Activated T-cell treated with anti-CD3 and anti-CD28 coated beads for 48 hours (primary cell): Measurements from ENCODE around the gene TFF3.
A peak's percentile ranks its signal among the peaks of the same experiment; 100 is the strongest.

Experiments
- DNase-seq: peaks from one replicate; pipeline ENCODE4 v3.0.0-alpha.2; 2020; ENCODE audit warnings: low read depth

Gene TFF3

DNA sequence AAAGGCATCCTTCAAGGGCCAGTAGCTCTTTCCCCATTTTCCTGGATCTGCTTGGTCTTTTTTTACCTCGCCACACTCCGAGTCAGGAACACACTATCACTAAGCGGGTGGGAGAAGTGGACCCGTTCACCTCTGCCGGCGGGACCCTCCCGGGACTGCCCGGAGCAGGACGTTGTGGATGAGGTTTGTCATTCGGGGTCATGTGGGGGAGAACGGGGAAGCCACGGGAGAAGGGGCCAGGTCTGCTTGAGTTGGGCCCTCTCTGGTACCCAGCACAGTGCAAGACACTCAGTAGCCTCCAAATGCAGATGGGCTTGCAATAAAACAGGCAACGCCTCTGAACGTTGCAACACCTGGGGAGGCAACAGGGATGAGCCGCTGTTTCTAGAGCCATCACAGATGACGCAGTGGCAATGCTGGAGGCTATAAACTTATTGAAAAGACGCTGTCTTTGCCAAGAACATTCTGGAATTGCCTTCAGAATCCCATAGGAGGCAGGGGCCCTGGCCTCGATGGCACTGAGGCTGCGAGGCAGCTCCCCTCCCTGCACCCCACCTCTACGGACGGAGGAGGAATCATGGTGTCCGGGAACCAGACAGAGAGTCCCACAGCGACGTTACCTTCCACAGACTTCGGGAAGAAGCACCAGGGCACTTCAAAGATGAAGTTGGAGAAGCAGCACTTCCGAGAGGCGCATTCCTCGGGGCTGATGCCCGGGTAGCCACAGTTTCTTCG, 31.8 kb upstream of the TFF3 start:
- DNase-seq, result no peak

DNA sequence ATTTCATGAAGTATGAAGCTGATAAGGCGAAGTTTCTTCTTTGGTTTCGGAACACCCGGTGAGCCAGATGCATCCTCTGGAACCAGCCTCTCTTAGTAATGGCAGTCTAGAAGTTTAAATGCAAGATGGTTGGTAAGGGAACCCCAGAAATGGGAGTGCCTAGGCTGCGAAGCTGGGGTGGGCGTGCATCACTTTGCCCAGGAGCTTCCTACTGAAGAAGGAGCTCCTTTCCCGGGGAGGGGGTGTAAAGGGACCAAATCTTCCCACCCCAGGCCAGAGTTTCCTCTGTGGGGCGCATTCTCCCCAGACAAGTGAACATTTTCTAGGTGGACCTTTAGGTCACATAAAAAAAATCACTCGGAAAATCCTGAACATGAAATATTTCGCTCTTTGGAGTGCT, 31.2 kb upstream of the TFF3 start:
- DNase-seq, result no peak

DNA sequence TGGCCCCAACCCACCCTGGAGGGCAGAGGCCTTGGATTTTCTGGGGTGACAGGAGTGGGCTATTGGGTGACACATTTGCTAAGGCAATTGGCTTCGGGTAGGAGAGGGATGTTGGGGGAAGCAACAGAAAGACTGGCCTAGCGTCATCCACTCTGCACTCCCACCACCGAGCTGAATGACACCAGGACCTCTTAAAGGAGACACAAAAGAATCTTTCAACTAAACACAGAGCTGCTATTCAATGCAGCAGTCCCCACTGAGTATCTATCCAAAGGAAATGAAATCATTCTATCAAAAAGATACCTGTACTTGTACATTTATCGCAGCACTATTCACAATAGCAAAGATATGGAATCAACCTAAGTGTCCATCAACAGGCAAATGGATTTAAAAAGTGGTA, 29.4 kb upstream of the TFF3 start:
- no peak for DNase-seq

DNA sequence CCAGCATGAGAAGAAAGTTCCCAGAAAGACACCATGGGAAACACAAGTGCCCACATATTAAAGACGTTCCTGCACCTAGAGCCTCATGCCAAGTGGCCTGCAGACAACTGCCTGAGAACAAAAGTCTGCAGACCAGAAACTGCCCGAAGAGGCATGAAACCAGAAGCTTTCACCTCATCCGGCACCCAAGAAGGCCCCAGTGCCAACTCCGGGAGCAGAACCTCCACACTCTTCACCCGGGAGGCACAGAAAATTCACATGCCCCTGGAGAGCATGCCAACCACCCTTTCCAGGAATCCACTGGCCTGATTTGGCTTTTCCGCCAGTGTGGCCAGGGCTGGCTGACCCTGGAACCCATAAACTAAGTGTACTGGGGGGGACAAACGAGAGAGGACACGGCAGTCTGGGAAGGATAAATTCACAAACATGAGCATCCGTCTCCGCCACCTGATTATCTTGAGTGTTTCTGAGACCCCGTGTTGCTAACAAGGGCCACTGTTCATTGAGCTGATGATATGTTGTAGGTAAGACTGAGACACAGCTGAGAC, 28.8 kb upstream of the TFF3 start:
- DNase-seq, result no peak

DNA sequence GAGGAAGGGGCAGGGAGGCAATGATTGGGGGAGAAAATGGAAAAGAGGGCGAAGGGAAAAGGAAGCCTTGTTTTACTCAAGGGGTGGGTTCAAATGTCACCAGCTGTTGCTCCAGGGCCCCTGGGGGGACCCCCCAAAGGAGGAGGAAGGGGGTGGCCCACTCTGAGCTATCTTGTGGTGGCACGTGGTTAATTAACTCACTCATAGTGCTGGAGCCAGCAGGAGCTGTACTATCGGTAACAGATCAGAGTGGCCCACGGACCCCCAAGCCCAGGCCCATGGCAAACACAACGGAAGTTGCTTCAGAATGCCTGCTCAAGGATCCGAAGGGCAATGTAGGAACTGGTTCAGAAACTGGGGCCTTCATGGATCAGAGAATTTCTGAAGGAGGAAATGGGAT, 28.3 kb upstream of the TFF3 start:
- no peak for DNase-seq

DNA sequence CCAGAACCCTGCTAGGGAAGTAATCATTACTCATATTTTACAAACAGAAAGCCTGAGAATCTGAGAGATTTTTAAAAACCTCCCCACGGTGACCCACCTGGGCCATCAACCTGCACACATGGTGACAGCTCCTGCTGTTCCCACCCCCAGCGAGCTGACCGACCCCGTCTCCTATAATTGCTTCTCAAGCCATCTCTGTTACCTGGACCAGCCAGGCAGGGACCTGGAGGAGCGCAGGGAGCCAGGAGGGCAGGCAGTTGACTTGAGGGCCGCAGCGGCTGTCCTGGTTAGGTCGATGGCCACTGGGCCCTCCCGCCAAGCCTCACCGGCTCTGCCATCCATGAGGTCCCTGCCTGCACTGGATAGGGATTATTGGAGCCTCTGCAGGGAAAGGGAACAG, 27.9 kb upstream of the TFF3 start:
- no peak for DNase-seq

DNA sequence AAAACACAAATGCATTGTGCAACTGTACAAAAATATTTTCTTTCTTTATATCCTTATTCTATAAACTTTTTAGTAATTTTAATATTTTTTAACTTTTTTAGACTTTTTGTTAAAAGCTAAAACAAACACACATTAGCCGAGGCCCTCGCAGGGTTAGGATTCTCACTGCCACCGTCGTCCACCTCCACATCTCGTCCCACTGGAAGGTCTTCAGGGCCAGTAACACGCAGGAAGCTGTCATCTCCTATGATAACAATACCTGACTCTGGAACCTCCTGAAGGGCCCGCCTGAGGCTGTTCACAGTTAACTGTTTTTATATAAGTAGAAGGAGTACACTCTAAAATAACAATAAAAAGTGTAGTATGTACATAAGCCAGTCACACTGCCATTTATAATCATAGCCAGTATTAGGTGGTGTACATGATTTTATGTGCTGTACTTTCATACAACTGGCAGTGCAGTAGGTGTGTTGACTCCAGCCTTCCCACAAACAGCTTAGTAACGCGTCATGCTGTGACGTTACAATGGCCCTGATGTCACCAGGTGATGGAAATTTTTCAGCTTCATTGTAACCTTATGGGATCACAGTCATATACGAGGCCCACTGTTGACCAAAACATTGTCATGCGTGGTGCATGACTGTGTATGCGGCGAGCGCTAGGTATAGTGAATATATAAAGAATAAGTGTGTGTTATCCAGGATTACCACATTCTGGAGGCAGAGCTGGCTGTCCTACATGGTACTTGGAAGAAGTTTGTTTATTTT, 26.8 kb upstream of the TFF3 start:
- no peak for DNase-seq

DNA sequence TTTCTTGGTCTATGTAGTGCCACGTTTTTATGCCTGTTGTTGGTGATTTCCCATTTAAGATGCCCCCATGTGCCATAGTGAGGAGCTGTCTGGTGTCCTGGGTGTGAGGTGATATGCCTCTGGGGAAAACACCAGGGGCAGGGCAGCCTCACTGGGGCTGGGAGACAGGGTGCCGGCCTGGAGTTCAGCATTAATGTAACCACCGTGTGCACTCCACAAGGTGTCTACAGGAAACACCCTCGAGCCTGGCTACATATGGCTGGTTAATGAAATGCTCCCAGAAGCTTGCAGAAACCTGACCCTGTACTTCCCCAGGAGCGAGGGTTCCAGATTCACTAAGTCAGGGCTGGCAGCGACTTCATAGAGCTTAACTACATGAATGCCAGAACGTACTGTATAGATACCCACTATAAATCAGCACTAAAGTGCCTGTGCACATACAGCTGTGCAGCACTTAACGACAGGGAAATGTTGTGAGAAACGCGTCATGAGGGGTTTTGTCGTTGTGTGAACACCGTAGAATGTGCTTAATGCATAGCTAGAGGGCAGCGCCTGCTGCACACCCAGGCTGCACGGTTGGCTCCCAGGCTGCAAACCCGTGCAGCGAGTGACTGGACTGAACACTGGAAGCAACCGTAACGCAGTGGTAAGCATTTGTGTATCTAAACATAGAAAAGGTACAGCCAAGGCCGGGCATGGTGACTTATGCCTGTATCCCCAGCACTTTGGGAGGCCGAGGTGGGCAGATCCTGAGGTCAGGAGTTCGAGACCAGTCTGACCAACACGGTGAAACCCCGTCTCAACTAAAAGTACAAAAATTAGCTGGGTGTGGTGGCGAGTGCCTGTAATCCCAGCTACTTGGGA, 25.2 kb upstream of the TFF3 start:
- no peak for DNase-seq

DNA sequence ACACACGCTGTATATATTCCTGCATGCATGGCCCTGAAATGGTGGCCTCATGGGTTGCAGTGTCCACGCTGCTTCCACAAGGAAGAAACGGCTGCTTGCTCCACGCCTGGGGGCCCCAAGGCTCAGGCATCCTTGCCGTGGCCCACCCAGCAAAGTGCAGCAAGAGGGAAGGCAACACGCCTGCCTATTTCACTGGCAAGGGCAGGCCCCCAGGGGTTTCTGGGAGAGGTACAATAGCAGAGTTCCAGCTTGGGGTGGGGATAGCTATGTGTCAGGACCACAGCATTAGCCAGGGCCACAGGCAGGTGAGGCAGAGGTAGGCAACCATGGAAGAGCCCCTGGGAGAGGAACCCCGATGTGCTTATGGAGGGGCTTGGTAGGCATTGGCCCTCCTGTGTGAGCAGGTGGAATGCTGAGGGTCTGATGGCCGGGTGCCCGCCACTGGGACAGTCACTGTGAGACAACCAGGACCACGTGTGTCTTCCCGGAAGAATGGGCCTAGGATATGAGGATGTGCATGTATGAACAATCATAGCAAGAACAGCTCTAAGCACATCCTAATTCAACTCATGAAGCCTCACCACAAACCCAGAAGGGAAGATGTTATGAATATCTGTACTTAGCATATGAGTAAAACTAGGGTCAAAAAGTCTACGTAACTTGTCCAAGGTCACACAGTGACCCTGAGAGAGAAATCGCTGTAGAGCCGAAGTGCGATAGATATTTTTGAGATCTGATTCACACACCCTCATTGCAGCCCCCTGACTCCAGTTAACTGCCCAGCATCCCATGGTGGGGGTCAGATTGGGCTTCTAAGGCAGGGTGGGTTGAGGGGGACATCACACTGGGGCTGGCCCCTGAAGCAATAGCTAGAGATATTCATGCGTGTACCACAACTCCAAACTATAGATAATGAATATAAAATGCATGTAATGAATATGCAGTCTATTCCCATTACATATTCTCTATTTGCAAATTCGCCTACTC, 23.8 kb upstream of the TFF3 start:
- no peak for DNase-seq

DNA sequence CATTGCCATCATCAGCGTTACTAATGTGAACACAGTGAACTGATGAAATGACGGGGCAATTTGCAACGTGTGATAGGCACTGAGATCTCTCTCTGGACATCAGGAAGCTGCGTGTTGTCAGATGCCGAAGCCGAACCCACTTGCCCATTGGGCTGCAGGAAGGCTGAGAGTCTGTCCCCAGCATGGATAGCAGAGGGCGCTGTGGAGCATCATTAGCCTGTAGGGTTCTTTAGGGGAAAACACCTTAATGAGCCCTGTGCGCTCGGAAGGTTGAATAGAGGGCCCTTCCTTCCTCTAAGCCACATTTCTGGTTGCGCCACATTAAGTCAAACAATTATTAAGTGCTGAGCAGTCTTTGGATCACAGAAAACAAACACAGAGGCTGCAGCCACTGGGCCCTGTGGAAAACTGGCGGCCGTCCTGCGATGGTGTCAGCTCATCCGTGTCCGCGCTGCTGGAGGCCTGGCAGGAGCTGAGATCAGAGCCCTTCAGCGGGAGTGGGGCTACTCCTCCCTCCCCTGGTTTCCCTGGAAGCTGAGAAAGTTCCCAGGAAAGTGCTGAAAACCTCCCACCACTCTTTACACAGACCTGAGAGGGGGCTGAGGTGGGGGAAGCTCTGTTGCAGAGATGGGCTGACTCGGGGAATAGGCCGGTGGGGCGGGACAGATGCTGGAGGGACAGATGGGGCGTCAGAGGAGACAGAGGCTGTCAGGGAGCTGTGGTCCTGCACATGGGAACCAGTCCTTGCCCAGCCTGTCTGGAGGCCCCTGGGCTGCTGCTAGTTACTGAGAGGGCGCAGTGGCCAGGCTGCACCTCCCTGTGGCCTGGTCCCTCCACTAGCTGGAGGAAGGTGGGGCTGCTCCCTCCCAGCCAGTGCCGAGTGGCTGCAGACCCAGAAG, 22.9 kb upstream of the TFF3 start:
- peak; percentile 73 for DNase-seq

DNA sequence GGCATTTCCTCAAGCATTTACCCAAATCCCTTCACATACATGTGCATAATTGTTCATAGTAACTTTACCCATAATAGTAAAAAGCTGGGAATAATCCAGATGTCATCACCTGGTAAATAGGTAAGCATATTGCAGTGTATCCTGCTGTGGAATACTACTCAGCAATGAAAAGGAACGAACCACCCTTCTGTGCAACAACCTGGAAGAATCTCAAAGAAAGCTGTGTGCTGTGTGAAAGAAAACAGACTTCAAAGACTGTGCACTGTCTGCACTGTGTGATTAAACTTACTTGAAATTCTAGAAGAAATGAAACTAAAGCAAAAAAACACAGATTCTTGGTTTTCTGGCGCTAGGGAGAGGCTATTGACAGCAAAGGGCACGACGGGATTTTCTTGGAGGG, 22.1 kb upstream of the TFF3 start:
- DNase-seq, result no peak

DNA sequence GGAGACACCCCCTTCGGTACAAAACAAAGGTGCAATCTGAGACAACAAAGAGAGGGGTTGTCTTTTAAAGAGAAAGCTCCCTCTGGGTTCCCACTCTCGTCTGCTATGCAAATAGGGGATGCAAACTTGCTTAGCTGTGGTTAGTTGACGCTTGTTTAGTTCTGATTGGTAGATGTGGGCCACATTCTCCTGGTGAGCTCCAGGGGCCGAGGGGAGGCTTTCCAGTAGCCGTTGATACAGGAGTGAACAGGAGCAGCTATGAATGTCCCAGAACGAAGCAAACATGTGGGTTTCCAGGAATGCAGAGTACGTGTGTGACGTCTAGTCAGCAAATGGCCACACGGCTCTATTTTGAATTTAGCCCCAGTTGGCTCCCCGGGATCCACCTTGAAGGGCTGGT, 20.8 kb upstream of the TFF3 start:
- no peak for DNase-seq

DNA sequence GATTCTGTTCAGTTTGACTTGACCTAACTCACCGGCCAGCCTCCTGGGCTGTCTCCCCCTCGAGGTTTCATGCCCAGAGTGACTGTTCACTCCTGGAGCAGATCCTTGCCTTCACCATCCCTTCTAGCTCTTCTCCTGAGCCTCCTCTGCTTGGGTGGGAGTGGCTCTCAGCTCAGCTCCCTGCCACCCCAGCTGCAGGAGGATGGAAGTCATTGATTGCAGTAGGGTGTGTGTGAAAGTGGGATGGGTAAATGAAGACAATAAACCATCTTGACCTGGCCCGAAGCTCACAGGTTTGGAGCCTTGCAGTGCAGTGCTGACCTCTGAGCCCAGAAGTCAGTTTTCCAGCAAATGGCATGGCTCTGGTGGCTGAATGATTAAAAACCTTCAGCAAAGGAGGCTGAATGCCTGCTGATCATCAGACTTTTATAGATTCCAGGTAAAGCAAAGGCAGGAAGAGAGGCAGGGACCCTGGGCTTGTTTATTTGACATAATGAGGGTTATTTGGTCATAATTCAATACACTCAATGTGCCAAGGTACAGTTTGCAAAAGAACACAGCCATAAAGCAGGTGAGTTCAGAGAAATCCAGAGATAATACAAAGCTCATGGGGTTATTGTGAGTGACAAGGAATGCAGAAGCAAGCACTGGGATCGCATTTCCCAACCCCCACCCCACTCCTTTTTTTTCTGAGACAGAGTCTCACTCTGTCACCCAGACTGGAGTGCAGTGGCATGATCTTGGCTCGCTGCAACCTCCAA, 17.5 kb upstream of the TFF3 start:
- DNase-seq, result no peak

DNA sequence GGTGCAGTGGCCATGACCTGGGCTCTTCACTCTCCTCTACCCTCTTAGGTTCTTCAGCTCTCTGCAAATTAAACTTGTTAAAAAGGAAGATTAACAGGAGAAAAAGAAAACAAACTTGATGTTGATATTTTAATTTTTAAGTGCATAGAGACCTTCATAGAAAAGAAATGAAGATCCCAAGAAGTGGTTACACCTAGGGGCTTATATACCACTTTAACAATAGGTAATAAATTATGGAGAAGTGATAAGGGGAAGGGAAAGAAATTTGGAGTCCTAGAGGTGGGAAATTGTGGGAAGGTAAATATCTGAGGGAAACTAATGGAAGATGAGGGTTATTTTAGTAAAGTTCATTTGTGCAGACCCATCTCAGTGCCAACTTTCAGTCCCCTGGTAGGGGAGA, 16.5 kb upstream of the TFF3 start:
- no peak for DNase-seq

DNA sequence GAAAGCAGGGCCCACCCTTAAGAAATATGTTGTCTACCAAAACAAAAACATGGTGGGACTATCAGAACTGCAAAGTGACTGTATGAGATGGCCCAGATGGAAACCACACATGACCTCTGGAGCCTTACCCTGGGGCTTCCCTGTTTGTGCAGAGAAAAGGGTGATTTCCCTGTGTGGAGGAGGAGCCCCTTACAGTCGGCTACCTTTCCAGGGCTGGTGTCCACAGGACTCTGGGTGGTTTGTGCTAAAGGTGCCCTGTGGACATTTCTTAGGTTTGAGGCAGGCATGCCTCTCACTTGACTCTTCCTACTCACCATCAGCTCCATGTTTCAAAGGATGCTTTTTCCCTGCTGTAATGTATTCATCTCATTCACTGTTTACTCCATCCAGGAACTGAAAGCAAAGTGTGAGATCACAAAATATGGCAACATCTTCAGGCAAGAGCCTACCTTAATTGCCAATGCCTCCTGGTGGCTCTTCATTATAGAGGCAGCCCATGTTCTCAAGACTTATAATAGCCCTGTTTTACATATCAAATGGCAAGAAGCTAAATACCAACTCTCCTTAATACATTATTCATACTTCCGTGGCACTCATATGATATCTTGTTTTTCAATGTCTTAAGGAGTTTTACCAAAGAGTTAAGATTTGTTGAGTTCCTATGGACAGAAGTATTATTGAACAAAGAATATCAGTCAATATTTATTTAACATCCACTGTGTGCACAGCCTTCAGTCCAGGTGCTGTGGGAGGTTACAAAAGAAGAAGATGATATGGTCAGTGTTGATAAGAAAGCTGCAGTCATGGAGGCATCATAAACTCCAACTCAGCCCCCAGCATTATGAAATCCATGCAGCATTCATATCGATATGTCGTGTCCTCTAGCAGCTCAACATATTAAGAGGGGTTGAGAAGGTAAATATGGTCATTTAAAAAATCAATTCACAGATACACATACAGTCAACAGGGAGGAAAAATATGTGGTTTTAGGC, 15.5 kb upstream of the TFF3 start:
- no peak for DNase-seq

DNA sequence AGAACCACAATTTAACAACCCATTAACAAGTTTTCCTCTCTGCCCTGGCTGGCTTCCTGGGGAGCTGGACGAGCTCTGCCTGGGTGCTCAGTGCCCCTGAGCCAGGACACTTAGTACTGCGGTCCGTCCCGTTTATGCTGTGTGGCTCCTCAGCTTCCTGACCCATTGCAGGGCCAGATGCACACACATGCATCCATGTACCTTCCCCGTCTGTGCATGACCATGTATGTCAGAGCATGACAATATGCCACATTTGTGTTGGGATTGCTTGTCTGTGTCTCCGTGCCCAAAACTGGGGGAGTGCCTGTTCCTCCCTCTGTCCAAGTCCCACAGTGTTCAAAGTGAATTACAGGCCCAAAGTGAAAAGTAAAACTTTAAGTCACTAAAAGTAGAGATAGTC, 9.7 kb upstream of the TFF3 start:
- DNase-seq, result no peak

DNA sequence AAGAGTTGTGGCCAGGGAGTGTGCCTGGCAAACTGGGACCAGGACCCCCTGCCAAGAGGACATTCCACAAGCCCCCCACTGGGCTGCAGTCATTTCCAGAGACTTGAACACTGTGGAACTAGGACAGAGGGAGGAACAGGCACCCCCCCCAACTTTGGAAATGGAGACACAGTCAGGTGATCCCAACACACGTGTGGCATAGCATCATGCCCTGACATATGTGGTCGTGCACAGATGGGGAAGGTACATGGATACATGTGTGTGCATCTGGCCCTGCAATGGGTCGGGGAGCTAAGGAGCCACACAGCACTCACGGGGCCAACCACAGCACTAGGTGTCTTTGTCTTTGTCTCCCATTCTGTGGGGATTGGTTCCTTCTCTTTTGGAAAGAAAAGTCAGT, 6.6 kb upstream of the TFF3 start:
- no peak for DNase-seq

DNA sequence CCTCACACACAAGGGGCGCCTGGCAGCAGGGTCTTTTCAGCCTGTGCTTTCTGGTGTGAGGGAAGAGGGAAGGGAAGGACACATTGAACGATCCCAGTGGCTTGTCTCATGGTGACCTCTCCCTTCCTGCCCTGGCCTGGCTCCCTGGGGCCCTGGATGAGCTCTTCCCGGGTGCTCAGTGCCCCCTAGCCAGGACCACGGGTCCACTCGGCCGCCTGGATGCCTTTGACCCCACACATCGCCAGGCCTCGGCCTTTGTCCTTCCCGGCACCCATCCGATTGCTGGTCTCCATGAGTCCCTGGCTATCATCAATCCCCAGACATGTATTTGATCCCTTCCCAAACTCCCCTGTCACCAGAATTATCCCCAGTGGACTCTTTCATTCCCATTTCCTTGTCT, 6.0 kb upstream of the TFF3 start:
- DNase-seq, result no peak
